HCT116 (cell line): ENCODE results near the gene MTHFD1L.

Experiments
- ATF3 ChIP-seq: IDR thresholded peaks from 2 replicates; pipeline ENCODE4 v1.6.1; 2012
- CTCF ChIP-seq, 3 experiments: fragments of 200-600 bp in 1 of 3; sonication (generic) in 1 of 3; IDR thresholded peaks in 2 of 3; conservative IDR thresholded peaks in 1 of 3; 2 replicates each; pipeline ENCODE4 v1.5.1; 2012 to 2017; ENCODE audit warnings: low read depth in 2 of 3, low read length in 2 of 3, antibody characterized with exemption in 1 of 3, borderline replicate concordance in 1 of 3, control low read depth in 1 of 3, mild to moderate bottlenecking in 1 of 3, mixed read lengths in 1 of 3, mixed run types in 1 of 3, moderate library complexity in 1 of 3; ENCODE audit not compliant: insufficient read depth in 1 of 3
- EZH2 ChIP-seq: fragments of 200-600 bp; sonication (generic); IDR thresholded peaks from 2 replicates; pipeline ENCODE4 v1.6.1; 2017; ENCODE audit warnings: antibody characterized with exemption, mixed run types
- POLR2A ChIP-seq: IDR thresholded peaks from 2 replicates; pipeline ENCODE4 v1.7.0; 2011; ENCODE audit warnings: borderline replicate concordance; ENCODE audit not compliant: insufficient read depth, insufficient read length; ENCODE audit errors: extremely low read depth

GRCh38 chr6:150857062-150857944 is 8.2 kb upstream of the MTHFD1L start:
- TF ChIP-seq POLR2A (no peak), EZH2 (no peak), CTCF (IDR thresholded peaks at IDR 0.05 in 2 of 3, conservative IDR thresholded peaks at IDR 0.05 in 1 of 3; ENCODE audit: borderline replicate concordance in 1 of 3, insufficient read depth in 1 of 3, low read depth in 2 of 3, low read length in 2 of 3) (no peak), ATF3 (no peak)
